Renal cortical epithelial cell (primary cell): Measurements from ENCODE around the gene WARS2. TPM values are rescaled to one million over a fixed set of nuclear protein-coding genes. Genes with fewer than 3 reads are reported as not detected.
A peak's percentile ranks its signal among the peaks of the same experiment; 100 is the strongest.

Experiments
- DNase-seq: peaks from one replicate; pipeline ENCODE4 v3.0.0-alpha.2; 2011; ENCODE audit warnings: low read depth
- total RNA-seq: library from RNA; depleted of rRNA; stranded (reverse); fragments of >200 nt; gene quantifications from 2 replicates; pipeline ENCODE4 v1.2.3, GENCODE V29; 2014

Gene WARS2
- total RNA-seq, 1 donor from 2014 or later, result 24.7 TPM

DNA sequence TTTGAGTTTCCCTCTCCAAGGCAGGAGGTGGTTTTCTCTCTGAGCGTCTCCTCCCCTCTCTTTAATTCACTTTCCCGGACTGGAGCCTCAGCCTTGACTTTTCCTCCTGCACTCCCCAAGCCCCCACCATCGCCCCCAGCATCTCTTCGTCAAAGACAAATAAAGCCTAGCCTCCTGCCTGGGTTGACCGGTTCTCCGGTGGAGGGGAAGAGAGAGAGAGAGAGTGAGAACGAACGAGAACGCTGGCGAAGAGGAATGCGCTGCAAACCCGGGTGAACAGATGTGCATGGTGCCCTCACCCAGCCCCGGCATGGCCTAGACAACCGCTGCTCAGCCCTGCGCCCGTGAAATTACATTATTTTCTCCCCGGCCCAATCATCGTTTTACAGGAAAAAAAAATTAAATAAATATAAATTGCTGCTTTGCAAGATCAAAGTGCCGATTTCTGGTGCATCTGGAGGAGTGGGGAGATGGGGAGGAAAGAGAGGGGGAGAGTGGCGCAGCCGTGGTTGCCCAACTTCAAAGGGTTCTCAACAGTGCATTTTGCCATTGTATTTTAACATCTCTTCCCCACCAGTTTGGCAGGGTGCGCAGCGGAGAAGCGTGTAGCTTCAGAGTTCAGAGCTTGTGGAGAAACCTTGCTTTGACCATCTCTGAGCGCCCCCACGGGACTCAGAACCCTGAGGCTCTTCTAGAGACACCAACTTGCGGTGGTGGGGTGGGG, 140.9 kb downstream of the WARS2 start:
- no peak for DNase-seq

- DNase-seq, result peak; percentile 58
These were observed 142.3 kb downstream of the WARS2 start for GRCh38 chr1:118998171-118998570.

DNA sequence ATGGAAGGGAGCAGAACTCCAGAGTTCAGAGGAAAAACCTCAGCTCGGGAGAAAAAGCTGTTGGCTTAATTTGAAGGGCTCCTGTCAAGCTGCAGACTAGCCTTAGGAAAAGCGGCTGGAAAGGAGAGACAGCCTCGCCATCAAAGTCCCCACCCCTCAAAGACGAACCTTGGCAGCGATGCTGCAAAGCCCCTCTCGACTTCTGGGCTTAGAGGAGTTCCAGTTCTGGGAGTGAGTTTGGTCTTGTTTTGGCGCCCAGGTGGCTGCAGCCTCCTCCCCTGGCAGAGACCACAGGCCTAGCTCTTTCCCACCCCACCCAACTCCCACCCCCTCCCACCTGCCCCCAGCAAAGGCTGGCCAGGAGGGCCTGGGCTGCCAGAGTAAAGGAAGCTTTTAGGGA, 143.2 kb downstream of the WARS2 start:
- DNase-seq, result no peak

- DNase-seq, result no peak
These were observed 145.0 kb downstream of the WARS2 start for GRCh38 chr1:118995312-118996016.

- DNase-seq, result no peak
These were observed 146.8 kb downstream of the WARS2 start for GRCh38 chr1:118993700-118994026.

DNA sequence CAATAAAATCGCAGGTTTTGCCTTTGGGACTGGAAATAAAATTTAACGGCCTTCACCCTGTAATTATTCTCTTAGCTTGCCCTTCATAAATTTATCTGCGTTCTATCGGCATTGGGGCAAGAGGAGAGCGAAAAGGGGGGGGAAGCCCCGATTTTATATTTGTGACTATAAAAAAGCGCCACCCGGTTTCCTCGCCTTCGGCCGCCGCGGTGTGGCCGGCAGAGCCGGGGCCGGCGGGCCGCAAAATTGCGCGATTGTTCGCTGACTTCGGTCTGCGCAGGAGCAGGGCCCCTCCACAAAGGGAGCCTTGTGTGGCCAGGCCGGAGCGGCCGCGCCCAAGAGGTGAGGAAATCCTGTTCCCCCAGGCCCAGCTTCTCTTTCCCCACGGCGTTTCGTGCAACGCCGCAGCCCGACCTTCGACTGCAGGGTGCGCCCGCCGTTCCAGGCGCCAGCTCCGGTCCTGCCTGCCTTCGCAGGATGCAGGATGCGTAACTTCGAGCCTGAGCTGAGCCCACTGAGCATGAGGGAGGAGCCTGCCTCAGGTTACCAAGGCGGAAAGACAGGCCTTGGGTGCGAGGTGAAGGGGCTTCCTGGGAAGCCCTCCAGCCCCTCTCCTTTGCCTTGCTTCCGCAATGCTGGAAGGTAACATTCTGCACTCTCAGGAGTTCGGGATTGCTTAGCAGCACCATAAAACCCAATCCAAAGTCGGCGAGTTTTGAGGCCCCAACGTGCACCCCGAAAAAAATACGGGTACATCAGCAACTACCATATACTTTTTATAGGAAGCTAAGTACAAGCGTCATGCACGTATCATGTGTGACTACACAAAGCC, 147.4 kb downstream of the WARS2 start:
- DNase-seq, result no peak

- DNase-seq, result no peak
These were observed 148.1 kb downstream of the WARS2 start for GRCh38 chr1:118992237-118992825.

GRCh38 chr1:118991448-118991847, 149.0 kb downstream of the WARS2 start:
- no peak for DNase-seq

DNA sequence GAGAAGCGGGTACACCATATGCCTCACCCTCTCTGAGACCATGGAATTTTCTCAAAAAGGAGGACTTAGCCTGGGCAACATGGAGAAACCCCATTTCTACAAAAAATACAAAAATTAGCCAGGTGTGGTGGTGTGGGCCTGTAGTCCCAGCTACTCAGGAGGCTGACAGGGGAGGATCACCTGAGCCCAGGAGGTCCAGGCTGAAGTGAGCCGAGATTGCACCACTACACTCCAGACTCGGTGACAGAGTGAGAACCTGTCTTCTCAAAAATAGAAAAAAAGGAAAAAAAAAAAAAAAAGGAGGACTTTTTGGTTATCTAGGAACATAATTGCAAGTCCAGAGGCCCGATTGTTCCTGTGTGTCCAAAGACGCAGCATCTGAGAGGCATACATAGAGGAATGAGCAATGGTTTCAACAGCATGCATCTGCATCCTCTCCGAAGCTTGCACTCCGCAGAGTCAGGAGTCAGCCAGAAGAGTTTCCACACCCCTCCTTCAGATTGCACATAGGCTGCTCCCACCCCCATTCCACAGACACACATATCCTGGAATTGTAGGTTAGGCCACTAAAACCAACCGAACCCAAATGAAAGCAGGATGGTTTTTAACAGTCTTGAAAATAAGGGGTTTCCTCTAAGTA, 149.8 kb downstream of the WARS2 start:
- DNase-seq, result no peak

- DNase-seq, result peak; percentile 26
These were observed 150.5 kb downstream of the WARS2 start for GRCh38 chr1:118989878-118990378.

GRCh38 chr1:118989006-118989815, 151.2 kb downstream of the WARS2 start:
- DNase-seq, result no peak

GRCh38 chr1:118988186-118989005, 152.1 kb downstream of the WARS2 start, which contains the start of gene TBX15:
Gene TBX15 (minus strand): TSS chr1:118988343. CDS start chr1:118987795, 548 bp downstream.
- no peak for DNase-seq

DNA sequence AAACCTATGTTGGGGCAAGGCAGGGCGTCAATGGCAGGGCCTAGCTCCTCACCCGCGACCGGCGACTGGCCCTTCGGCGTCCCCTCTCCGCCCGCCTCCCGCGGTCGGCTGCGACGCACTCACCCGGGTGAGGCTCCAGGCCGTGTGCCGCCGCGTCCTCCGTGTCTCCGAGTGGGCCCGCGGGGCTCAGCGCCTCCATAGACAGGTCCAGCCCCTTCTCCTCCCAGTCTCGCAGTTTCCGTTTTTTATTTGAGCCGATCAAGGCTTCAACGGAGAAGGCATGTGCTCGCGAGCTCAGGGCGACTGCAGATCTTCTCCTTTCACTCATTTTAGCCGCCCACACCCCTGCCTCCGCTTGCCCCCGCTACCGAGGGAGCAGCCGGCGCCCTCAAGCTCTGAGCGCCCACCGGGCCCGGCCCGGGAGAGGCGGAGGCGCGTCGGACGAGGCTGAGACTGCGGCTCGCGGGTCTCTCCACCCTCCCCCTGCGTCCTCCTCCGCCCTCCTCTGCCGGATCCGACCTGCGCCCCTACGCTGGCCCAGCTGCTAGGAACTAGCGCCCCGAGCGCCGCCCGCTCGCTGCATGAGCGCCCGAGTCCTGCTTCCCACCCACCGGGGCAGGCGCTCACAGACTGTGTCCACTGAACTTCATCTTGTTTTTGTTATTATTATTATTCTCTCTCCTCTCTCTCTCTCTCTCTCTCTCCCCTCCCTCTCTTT, 152.8 kb downstream of the WARS2 start:
- DNase-seq, result no peak

- DNase-seq, result no peak
These were observed 153.6 kb downstream of the WARS2 start for GRCh38 chr1:118986555-118987467.

DNA sequence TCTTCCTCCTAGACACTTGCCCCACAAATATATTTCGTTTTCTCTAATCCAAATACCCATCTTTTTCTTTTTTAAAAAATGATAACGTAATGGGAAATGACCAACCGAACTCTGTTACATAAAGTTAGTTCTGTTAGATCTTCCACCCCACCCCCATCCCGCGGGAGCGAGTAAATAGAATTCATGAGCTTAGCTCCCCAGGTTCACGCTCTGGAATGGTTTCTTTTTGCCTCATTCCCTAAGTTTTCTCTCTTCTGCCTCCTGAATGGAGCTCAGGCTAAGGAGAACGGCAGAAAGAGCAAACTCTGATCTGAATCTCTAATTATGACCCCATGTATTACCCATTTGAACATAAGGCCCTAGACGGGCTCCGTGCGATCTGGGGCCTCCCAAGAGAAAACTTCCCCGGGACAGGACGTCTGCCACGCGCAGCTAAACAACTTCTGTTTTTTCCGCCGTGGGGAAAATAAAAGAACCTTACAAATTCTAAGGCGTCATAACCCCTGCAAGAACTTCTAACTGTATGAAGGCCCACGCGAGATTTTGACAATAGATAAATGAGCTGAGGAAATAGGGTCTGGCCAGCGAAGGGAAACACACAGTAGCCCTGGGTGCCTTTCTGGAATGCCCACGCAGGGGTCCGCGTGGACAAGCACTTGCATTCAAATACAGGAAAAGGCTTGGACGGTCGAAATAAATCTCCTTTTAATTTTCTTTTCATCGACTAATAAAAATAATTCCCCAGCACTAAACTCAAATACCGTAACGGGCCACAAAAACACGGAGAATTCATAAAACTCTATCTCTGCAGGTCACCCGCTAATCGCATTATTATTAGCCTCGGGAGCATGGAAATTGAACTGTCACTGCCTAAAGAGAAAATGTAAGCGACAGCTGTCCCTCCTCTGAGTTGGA, 154.6 kb downstream of the WARS2 start:
- no peak for DNase-seq

- no peak for DNase-seq
These were observed 155.5 kb downstream of the WARS2 start for GRCh38 chr1:118984722-118985639.
